Measurements from ENCODE around the gene PCNX3.
A peak's percentile ranks its signal among the peaks of the same experiment; 100 is the strongest.

PCNX3 gene

DNA sequence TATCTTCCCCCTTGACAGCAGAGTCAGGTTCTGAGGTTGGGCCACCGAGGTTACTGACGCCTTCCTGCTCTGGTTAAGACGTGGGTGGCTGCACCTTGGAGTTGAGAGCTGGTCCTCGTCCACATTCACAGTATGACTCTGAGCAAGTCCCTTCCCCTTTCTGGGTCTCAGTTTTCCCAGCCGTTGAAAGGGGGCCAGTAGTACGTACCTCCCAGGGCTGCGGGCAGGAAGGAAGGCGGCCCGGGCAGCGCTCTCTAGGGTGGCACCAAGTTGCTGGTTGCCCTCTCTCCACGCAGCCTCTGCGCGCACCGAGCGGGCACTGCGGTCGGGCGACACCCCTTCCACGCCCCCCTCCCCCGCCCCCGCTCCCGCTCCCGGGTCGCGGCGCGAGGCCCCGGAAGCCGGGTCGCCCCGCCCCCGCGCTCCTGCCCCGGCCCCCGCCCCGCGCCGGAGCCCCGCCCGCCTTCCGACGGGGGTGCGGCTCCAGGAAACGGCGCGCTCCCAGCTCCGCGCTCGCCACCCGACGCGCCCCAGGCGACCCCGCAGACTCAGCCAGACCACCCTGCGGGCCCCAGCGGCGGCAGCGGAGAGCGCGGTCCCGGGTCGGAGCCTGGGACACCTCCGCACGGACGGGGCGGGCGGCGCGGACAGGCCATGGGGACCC is 39.9 kb upstream of the PCNX3 start, which contains the start of gene EHBP1L1:
Gene EHBP1L1 (plus strand): TSS at position 486 of the 664 bp plus-strand sequence. CDS start 250 bp downstream, outside the sequence.
- Histone ChIP-seq H3K9me3 (ENCODE audit: control insufficient read depth, low read length) (no peaks in the 10 kb centered on the region), H3K4me1 (ENCODE audit: control insufficient read depth, insufficient read depth, low read length) (peaks cover 53% of the 10 kb centered on the region), H3K9ac (ENCODE audit: low read length) (peak within 1 kb of the TSS; percentile 89), H3K4me3 (ENCODE audit: low read length) (peak within 1 kb of the TSS; percentile 83), H3K27me3 (replicated peaks; ENCODE audit: control insufficient read depth, insufficient read depth, low read length) (no peaks in the 10 kb centered on the region), H3K36me3 (ENCODE audit: control insufficient read depth, insufficient read depth, low read length, severe bottlenecking) (peaks cover 11% of the 10 kb centered on the region)
- DNase-seq (ENCODE audit: low read depth), result peak; percentile 76

DNA sequence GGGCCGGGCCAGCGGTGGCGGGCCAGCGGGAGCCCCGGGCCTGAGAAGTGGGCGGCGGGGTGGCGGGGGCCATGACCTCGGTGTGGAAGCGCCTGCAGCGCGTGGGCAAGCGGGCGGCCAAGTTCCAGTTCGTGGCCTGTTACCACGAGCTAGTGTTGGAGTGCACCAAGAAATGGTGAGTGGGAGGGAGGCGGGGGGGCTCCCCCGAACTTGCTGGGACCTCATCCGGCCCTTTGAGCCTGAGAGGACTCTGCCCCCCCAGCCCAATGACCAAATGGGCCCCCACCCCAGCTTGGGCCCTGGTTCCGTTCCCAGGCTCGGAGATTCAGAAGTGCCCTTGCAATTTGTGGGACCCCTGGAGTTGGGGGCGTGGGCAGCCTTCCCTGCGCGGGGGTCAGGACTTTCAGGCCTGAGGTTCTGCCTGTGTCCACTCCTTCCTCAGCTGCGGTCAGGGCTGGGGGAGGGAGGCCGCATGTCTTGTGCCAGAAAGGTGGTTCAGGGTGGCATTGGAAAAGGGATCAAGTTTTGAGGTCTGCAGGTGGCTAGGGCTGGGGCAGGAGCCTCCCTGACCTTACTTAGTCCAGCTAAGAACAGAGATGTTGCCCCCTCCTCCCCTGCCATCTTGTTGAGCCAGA is 39.2 kb upstream of the PCNX3 start:
- Histone ChIP-seq H3K36me3 (ENCODE audit: control insufficient read depth, insufficient read depth, low read length, severe bottlenecking) (peaks cover 11% of the 10 kb centered on the region), H3K4me1 (ENCODE audit: control insufficient read depth, insufficient read depth, low read length) (peaks cover 47% of the 10 kb centered on the region), H3K27me3 (replicated peaks; ENCODE audit: control insufficient read depth, insufficient read depth, low read length) (no peaks in the 10 kb centered on the region), H3K9me3 (ENCODE audit: control insufficient read depth, low read length) (no peaks in the 10 kb centered on the region), H3K9ac (ENCODE audit: low read length) (peak overlapping the region; percentile 83), H3K4me3 (ENCODE audit: low read length) (peak overlapping the region; percentile 83)
- no peak for DNase-seq (ENCODE audit: low read depth)

- H3K36me3 ChIP-seq (ENCODE audit: control insufficient read depth, insufficient read depth, low read length, severe bottlenecking), result peaks cover 13% of the 10 kb centered on the region
- peaks cover 40% of the 10 kb centered on the region for H3K4me1 ChIP-seq (ENCODE audit: control insufficient read depth, insufficient read depth, low read length)
Measured at GRCh38 chr11:65576867-65577755, 38.5 kb upstream of the PCNX3 start.

GRCh38 chr11:65577756-65578109 is 37.8 kb upstream of the PCNX3 start:
- no peak for DNase-seq (ENCODE audit: low read depth)

More at GRCh38 chr11:65576867-65577755, 38.5 kb upstream of the PCNX3 start:
- Histone ChIP-seq H3K4me3 (ENCODE audit: low read length) (peak overlapping the region; percentile 83), H3K27me3 (replicated peaks; ENCODE audit: control insufficient read depth, insufficient read depth, low read length) (no peaks in the 10 kb centered on the region), H3K9ac (ENCODE audit: low read length) (peak overlapping the region; percentile 83), H3K9me3 (ENCODE audit: control insufficient read depth, low read length) (no peaks in the 10 kb centered on the region)
- DNase-seq (ENCODE audit: low read depth), result peak; percentile 74

DNA sequence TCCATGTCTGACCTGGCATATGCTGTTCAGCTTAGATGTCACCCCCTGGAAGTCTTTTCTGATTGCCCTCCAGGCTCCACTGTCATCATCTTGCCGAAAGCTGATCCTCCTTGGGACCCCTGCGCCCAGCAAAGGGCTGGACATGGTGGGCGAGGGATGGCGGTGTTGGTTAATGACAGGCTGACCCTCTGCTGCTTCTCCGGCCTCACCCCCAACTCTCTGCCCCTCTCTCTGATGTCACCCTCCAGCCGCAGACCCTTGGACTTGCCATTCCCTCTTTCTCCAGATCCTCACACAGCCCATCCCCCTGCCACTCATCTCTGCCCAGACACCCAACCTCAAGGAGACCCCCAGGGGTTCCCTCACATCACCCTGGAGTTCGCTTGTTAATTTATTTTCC is 37.4 kb upstream of the PCNX3 start:
- peaks cover 13% of the 10 kb centered on the region for H3K36me3 ChIP-seq (ENCODE audit: control insufficient read depth, insufficient read depth, low read length, severe bottlenecking)
- DNase-seq (ENCODE audit: low read depth), result no peak
- H3K27me3 ChIP-seq (replicated peaks; ENCODE audit: control insufficient read depth, insufficient read depth, low read length), result no peaks in the 10 kb centered on the region
- H3K4me1 ChIP-seq (ENCODE audit: control insufficient read depth, insufficient read depth, low read length), result peaks cover 40% of the 10 kb centered on the region
- peak overlapping the region; percentile 83 for H3K9ac ChIP-seq (ENCODE audit: low read length)
- H3K9me3 ChIP-seq (ENCODE audit: control insufficient read depth, low read length), result no peaks in the 10 kb centered on the region
- no peak overlapping the region for H3K4me3 ChIP-seq (ENCODE audit: low read length)

More at GRCh38 chr11:65577756-65578109, 37.8 kb upstream of the PCNX3 start:
- Histone ChIP-seq H3K27me3 (replicated peaks; ENCODE audit: control insufficient read depth, insufficient read depth, low read length) (no peaks in the 10 kb centered on the region), H3K9me3 (ENCODE audit: control insufficient read depth, low read length) (no peaks in the 10 kb centered on the region), H3K4me1 (ENCODE audit: control insufficient read depth, insufficient read depth, low read length) (peaks cover 40% of the 10 kb centered on the region), H3K36me3 (ENCODE audit: control insufficient read depth, insufficient read depth, low read length, severe bottlenecking) (peaks cover 13% of the 10 kb centered on the region), H3K4me3 (ENCODE audit: low read length) (peak overlapping the region; percentile 83), H3K9ac (ENCODE audit: low read length) (peak overlapping the region; percentile 83)

- DNase-seq (ENCODE audit: low read depth), result no peak
- Histone ChIP-seq H3K4me3 (ENCODE audit: low read length) (no peak overlapping the region), H3K36me3 (ENCODE audit: control insufficient read depth, insufficient read depth, low read length, severe bottlenecking) (peaks cover 13% of the 10 kb centered on the region), H3K9me3 (ENCODE audit: control insufficient read depth, low read length) (no peaks in the 10 kb centered on the region), H3K27me3 (replicated peaks; ENCODE audit: control insufficient read depth, insufficient read depth, low read length) (no peaks in the 10 kb centered on the region), H3K4me1 (ENCODE audit: control insufficient read depth, insufficient read depth, low read length) (peaks cover 35% of the 10 kb centered on the region), H3K9ac (ENCODE audit: low read length) (peak overlapping the region; percentile 83)
Measured at GRCh38 chr11:65578667-65579066, 36.9 kb upstream of the PCNX3 start.

GRCh38 chr11:65579291-65579690 is 36.3 kb upstream of the PCNX3 start:
- Histone ChIP-seq H3K36me3 (ENCODE audit: control insufficient read depth, insufficient read depth, low read length, severe bottlenecking) (peaks cover 18% of the 10 kb centered on the region), H3K4me1 (ENCODE audit: control insufficient read depth, insufficient read depth, low read length) (peaks cover 32% of the 10 kb centered on the region), H3K27me3 (replicated peaks; ENCODE audit: control insufficient read depth, insufficient read depth, low read length) (no peaks in the 10 kb centered on the region), H3K9ac (ENCODE audit: low read length) (no peak overlapping the region), H3K4me3 (ENCODE audit: low read length) (no peak overlapping the region), H3K9me3 (ENCODE audit: control insufficient read depth, low read length) (no peaks in the 10 kb centered on the region)
- DNase-seq (ENCODE audit: low read depth), result peak; percentile 42

DNA sequence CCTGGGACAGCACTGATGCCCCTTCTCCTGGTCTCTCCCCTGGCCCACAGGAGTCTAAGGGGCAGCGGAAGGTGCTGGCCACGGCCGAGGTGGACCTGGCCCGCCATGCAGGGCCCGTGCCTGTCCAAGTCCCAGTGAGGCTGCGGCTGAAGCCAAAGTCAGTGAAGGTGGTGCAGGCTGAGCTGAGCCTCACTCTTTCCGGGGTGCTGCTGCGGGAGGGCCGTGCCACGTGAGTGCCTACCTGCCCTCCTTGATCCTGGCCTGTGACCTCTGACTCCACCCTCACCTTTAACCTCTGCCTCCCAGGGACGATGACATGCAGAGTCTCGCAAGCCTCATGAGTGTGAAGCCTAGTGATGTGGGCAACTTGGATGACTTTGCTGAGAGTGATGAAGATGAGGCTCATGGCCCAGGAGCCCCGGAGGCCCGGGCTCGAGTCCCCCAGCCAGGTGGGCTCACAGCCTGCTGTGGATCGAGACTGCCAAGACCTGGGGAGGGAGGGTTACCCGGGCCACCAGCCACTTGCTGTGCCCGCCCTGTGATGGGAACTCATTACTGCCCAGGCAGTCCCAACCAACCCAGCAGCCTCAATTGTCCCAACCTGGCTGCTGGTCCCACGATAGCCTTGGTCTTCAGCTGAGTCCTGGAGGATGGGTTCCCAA is 35.4 kb upstream of the PCNX3 start:
- H3K4me3 ChIP-seq (ENCODE audit: low read length), result no peak overlapping the region

DNA sequence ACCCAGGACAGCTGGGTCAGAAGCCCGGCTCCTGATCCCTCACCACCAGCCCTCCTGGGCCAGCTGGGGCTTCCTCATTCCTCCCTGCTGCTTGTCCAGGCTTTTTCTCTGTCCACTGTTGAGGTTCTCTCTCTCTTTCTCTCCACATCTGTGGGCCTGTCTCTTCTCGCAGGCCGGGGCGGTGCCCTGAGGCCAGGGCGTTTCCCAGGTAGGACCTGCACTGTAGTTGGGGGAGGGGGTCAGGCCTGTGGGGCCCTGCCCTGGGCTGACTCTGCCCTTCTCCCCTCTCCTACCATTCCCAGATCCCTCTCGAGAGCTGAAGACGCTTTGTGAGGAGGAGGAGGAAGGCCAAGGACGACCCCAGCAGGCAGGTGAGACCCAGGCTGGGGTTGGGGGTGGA is 34.8 kb upstream of the PCNX3 start:
- no peak for DNase-seq (ENCODE audit: low read depth)
- H3K4me1 ChIP-seq (ENCODE audit: control insufficient read depth, insufficient read depth, low read length), result peaks cover 20% of the 10 kb centered on the region
- H3K36me3 ChIP-seq (ENCODE audit: control insufficient read depth, insufficient read depth, low read length, severe bottlenecking), result peaks cover 19% of the 10 kb centered on the region
- H3K9ac ChIP-seq (ENCODE audit: low read length), result no peak overlapping the region
- no peaks in the 10 kb centered on the region for H3K9me3 ChIP-seq (ENCODE audit: control insufficient read depth, low read length)
- no peak overlapping the region for H3K4me3 ChIP-seq (ENCODE audit: low read length)
- H3K27me3 ChIP-seq (replicated peaks; ENCODE audit: control insufficient read depth, insufficient read depth, low read length), result no peaks in the 10 kb centered on the region

More for the DNA sequence above, 35.4 kb upstream of the PCNX3 start:
- H3K9me3 ChIP-seq (ENCODE audit: control insufficient read depth, low read length), result no peaks in the 10 kb centered on the region
- no peak overlapping the region for H3K9ac ChIP-seq (ENCODE audit: low read length)
- no peak for DNase-seq (ENCODE audit: low read depth)
- H3K27me3 ChIP-seq (replicated peaks; ENCODE audit: control insufficient read depth, insufficient read depth, low read length), result no peaks in the 10 kb centered on the region
- H3K4me1 ChIP-seq (ENCODE audit: control insufficient read depth, insufficient read depth, low read length), result peaks cover 25% of the 10 kb centered on the region
- peaks cover 19% of the 10 kb centered on the region for H3K36me3 ChIP-seq (ENCODE audit: control insufficient read depth, insufficient read depth, low read length, severe bottlenecking)

DNA sequence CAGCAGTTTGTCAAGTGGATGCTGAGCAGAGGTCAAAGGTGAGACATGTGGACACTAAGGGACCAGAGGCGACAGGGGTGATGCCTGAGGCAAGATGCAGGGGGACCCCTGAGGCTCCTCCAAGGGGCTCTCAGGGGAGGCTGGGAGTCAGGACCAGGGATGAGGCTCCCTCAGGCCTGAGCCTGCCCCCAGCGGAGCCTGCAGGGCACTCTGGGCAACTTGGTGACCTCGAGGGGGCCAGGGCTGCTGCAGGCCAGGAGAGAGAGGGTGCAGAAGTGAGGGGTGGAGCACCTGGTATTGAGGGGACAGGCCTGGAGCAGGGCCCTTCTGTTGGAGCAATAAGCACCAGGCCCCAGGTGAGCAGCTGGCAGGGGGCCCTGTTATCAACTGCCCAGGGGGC is 33.6 kb upstream of the PCNX3 start:
- no peaks in the 10 kb centered on the region for H3K27me3 ChIP-seq (replicated peaks; ENCODE audit: control insufficient read depth, insufficient read depth, low read length)
- H3K36me3 ChIP-seq (ENCODE audit: control insufficient read depth, insufficient read depth, low read length, severe bottlenecking), result peaks cover 19% of the 10 kb centered on the region
- H3K4me1 ChIP-seq (ENCODE audit: control insufficient read depth, insufficient read depth, low read length), result peaks cover 15% of the 10 kb centered on the region
- no peak overlapping the region for H3K4me3 ChIP-seq (ENCODE audit: low read length)
- no peak for DNase-seq (ENCODE audit: low read depth)
- H3K9me3 ChIP-seq (ENCODE audit: control insufficient read depth, low read length), result no peaks in the 10 kb centered on the region
- H3K9ac ChIP-seq (ENCODE audit: low read length), result no peak overlapping the region
